Measurements from ENCODE around the gene TNFRSF8. TPM values are rescaled to one million over a fixed set of nuclear protein-coding genes. Genes with fewer than 3 reads are reported as not detected.
A peak's percentile ranks its signal among the peaks of the same experiment; 100 is the strongest.

TNFRSF8 gene
- total and polyA plus RNA-seq, 9 of the 15 experiments (the other 6 are each of a cell fraction or from before 2014, with no cell fraction given) = 3.5 to 38.4 (median 17.1) TPM

- no peak overlapping the region for H3K9ac ChIP-seq (ENCODE audit: insufficient read depth in 1 of 2, low read depth in 2 of 2, low read length in 2 of 2)
- H3K9me3 ChIP-seq (replicated peaks; ENCODE audit: control insufficient read depth, insufficient read depth, low read depth, low read length) = no peaks in the 10 kb centered on the region
- no peak for FAIRE-seq
- no peak for DNase-seq (ENCODE audit: extremely low read depth in 1 of 4, low spot score in 3 of 4)
- no peak overlapping the region for H3K4me3 ChIP-seq
- peaks cover 31% of the 10 kb centered on the region in 2 experiments for H3K4me1 ChIP-seq (replicated peaks in 1 of 2; ENCODE audit: control insufficient read depth in 2 of 2, insufficient read depth in 2 of 2, low read length in 2 of 2)
- no peaks in the 10 kb centered on the region for H4K20me1 ChIP-seq (replicated peaks; ENCODE audit: control insufficient read depth, insufficient read depth, low read length)
- 27% methylated on average over 6 of the region's 6 CpGs for WGBS (ENCODE audit: insufficient coverage, low coverage, missing lambda C conversion rate)
- no peak for ATAC-seq
- no TSS peak for BruUV-seq (replicated peaks)
- ChIA-PET POLR2A (interaction anchor here (1.0 to 1.9 kb wide), 3 partner anchors 11 to 156 kb away, joined by 3 to 10 read pairs (median 6); no protein-coding TSS in a partner anchor), CTCF (ENCODE audit: low intra/inter-chr PET ratio) (no interaction called here)
- H2AFZ ChIP-seq (ENCODE audit: low read depth, low read length) = no peak overlapping the region
- TF ChIP-seq C11orf30 (IDR thresholded peaks at IDR 0.05; ENCODE audit: low read depth) = peak; percentile 70
- peak in 1 of 2 experiments; percentile 92; a peak in 1 of 4 replicates for TF ChIP-seq SRF (CRISPR knock-in tag; IDR thresholded peaks at IDR 0.05)
- TF ChIP-seq CC2D1A (IDR thresholded peaks at IDR 0.05) = no peak
- peak; percentile 83 for TF ChIP-seq EP300 (IDR thresholded peaks at IDR 0.05; ENCODE audit: low read length)
- peak; percentile 68 for TF ChIP-seq ZNF766 (CRISPR knock-in tag; conservative IDR thresholded peaks at IDR 0.05)
- TF ChIP-seq MEIS2 (IDR thresholded peaks at IDR 0.05; ENCODE audit: partially characterized antibody) = no peak
- 0 out of 2 replicates have a peak, but pooled peaks have one; percentile 21 for TF ChIP-seq RBFOX2 (IDR thresholded peaks at IDR 0.05; ENCODE audit: low read depth, low read length)
- TF ChIP-seq ZNF316 (IDR thresholded peaks at IDR 0.05) = peak; percentile 68
- no peak for TF ChIP-seq HDAC8 (tag; IDR thresholded peaks at IDR 0.05)
- TF ChIP-seq ETV1 (tag; conservative IDR thresholded peaks at IDR 0.05; ENCODE audit: low read depth) = peak; percentile 39; the same call in 1 of the 2 replicates
- peak; percentile 79; the same call in 1 of the 2 replicates for TF ChIP-seq POLR2H (tag; IDR thresholded peaks at IDR 0.05; ENCODE audit: low read depth)
- peak; percentile 55; the same call in 1 of the 2 replicates for TF ChIP-seq CTBP1 (IDR thresholded peaks at IDR 0.05; ENCODE audit: borderline replicate concordance)
- TF ChIP-seq MYNN (IDR thresholded peaks at IDR 0.05) = peak; percentile 18; the same call in 1 of the 2 replicates
- no peak for TF ChIP-seq MYNN (CRISPR knock-in tag; IDR thresholded peaks at IDR 0.05)
- peak; percentile 71 for TF ChIP-seq ZNF175 (CRISPR knock-in tag; IDR thresholded peaks at IDR 0.05; ENCODE audit: low read depth)
- peak; percentile 46; the same call in 1 of the 2 replicates for TF ChIP-seq ATF4 (CRISPR knock-in tag; IDR thresholded peaks at IDR 0.05)
- TF ChIP-seq RNF2 (IDR thresholded peaks at IDR 0.05) = peak; percentile 35; the same call in 1 of the 2 replicates
- no peak for TF ChIP-seq HMG20B (CRISPR knock-in tag; IDR thresholded peaks at IDR 0.05)
- TF ChIP-seq CEBPG (CRISPR knock-in tag; IDR thresholded peaks at IDR 0.05) = peak; percentile 43; the same call in 1 of the 2 replicates
- no peak for TF ChIP-seq CEBPG (tag; conservative IDR thresholded peaks at IDR 0.05 in 1 of 2, IDR thresholded peaks at IDR 0.05 in 1 of 2)
- in situ Hi-C loops (cut with MboI) = no loop called here
- H3K27ac ChIP-seq (ENCODE audit: extremely low read depth, low read depth, low read length) = no peak overlapping the region; the same call in 2 of the 3 replicates
- peaks cover 33% of the 10 kb centered on the region for H3K79me2 ChIP-seq (ENCODE audit: control insufficient read depth, insufficient read depth, low read length)
- intact Hi-C loops (cut with micrococcal nuclease) = no loop called here
- peaks cover 28% of the 10 kb centered on the region; the same call in 2 of the 3 replicates for H3K36me3 ChIP-seq (ENCODE audit: control insufficient read depth, insufficient read depth, low read length)
- H3K9me1 ChIP-seq (ENCODE audit: control insufficient read depth, insufficient read depth, low read length) = no peaks in the 10 kb centered on the region
- H3K27me3 ChIP-seq (ENCODE audit: control insufficient read depth in 2 of 2, insufficient read depth in 2 of 2, low read length in 2 of 2) = no peaks in the 10 kb centered on the region
- H3K4me2 ChIP-seq (ENCODE audit: insufficient read depth, low read length) = no peak overlapping the region
These were observed 2.8 kb downstream of the TNFRSF8 start for GRCh38 chr1:12065872-12066271.
